GM12878 (cell line): ENCODE data around the gene ICA1.

Experiments
- POLR2A ChIP-seq: IDR thresholded peaks from 2 replicates; pipeline ENCODE4 v1.6.1; 2011; ENCODE audit warnings: low read depth, mild to moderate bottlenecking, low read length
- POLR2AphosphoS2 ChIP-seq: IDR thresholded peaks from 2 replicates; pipeline ENCODE4 v1.6.1; 2011; ENCODE audit warnings: low read depth, mild to moderate bottlenecking, low read length, improper control_type of control experiment, moderate library complexity
- POLR2AphosphoS5 ChIP-seq: IDR thresholded peaks from 2 replicates; pipeline ENCODE4 v1.6.1; 2011; ENCODE audit warnings: mild to moderate bottlenecking, low read length, inconsistent platforms
- RAD21 ChIP-seq: IDR thresholded peaks from 2 replicates; pipeline ENCODE4 v1.6.1; 2011; ENCODE audit warnings: mild to moderate bottlenecking, low read depth, low read length, moderate library complexity; ENCODE audit not compliant: insufficient read depth
- SMAD5 ChIP-seq: IDR thresholded peaks from 2 replicates; pipeline ENCODE4 v1.6.1; 2016; ENCODE audit warnings: antibody characterized with exemption, low read depth
- TF ChIP-seq, protein P1 (sequence below): IDR thresholded peaks from 2 replicates; pipeline ENCODE4 v1.6.1; 2011; ENCODE audit warnings: low read depth, low read length, improper control_type of control experiment, borderline replicate concordance

DNA sequence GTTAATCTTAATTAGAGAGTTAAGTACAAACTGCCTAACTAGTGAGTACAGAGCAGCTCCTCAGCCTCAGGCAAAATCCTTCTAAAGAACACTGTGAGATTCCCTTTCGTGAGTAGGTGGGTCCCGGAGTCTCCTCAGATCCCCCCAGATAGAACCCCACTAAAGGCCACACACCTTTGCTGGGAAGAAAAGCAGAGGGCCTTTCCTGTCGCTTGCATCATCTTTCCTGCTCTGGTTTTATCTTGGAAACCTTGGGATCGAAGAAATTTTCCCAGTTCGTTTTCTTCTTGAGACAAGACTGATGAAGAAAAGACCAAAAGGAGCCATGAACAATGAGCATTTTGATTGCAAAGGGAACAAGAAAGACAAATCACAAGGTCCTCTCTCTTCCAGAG, 40.9 kb downstream of the ICA1 start:
- TF ChIP-seq RAD21 (no peak), POLR2AphosphoS2 (no peak), POLR2A (no peak), POLR2AphosphoS5 (no peak), SMAD5 (no peak)
- TF ChIP-seq, protein P1, sequence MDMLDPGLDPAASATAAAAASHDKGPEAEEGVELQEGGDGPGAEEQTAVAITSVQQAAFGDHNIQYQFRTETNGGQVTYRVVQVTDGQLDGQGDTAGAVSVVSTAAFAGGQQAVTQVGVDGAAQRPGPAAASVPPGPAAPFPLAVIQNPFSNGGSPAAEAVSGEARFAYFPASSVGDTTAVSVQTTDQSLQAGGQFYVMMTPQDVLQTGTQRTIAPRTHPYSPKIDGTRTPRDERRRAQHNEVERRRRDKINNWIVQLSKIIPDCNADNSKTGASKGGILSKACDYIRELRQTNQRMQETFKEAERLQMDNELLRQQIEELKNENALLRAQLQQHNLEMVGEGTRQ = no peak
